Stimulated activated CD8-positive, alpha-beta memory T cell treated with anti-CD3 and anti-CD28 coated beads, Interleukin-15, amount 100 ng/mL, for 4 hours (primary cell): ENCODE data around the gene PLEKHA1.

Experiments
- DNase-seq, 2 donors: peaks; one replicate each; pipeline ENCODE4 v3.0.0-alpha.2; 2020; ENCODE audit warnings: low read depth in 2 of 2

The PLEKHA1 gene

DNA sequence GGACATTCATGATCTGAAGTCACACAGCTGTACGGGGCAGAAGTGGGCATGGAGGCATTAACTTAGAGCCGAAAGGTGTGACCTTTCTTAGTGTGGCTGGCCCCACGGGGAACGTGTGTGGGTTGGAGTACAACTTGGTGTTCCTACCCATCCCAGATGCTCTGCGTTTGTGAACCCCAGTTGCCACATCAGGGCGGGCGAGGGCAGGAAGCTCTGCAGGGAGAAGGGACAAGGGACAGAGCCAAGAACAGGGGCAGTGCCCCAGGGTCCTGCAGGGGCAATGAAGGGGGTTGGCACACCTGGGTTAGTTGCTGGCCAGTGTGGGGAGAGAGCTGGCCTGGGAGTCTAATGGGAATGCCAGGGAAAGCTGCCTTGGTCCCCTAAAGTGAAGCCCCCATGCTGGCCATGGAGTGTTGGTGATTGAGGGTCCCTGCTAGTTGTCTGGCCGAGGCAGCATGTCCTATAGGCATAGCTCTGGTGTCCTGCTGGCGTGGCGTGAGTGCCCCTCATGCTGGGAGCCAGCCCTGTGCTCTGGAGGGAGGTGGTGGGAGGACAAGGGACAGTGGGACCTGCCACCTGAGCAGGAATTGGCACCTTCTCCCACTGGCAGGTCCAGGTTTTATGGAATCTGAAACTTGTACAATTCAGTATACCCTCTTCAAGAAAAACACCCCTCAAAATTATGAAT lies 105.8 kb downstream of the PLEKHA1 start:
- no peak for DNase-seq

DNA sequence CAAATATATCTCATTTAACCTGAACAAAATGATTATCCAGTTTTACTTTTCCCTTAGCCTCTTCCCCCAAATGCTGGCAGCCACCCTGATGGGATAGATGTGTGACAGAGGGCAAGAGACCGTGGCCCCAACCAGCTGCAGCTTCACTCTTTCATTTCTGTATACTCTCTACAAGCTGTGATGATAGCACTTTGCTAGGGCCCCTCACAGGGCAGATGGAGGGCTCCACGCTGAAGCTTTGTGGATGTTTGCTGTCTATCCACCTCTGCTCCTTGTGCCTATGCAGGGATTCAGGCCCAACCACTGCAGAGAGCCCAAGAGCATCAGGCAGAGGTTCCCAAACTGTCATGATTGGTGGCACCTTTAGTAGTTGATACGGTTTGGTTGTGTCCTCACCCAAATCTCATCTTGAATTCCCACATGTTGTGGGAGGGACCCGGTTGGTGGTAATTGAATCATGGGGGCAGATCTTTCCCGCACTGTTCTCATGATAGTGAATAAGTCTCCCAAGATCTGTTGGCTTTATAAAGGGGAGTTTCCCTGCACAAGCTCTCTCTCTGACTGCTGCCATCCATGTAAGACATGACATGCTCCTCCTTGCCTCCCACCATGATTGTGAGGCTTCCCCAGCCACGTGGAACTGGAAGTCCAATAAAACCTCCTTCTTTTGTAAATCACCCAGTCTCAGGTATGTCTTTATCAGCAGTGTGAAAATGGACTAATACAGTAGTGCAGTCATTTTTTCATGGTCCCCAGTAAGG lies 107.0 kb downstream of the PLEKHA1 start:
- DNase-seq, result no peak
